GM12878 (cell line): ENCODE results near the gene PPM1D. TPM values are rescaled to one million over a fixed set of nuclear protein-coding genes. Genes with fewer than 3 reads are reported as not detected.
"Not testable (repeated sequence)": the region's sequence is repeated elsewhere in the genome, so short reads cannot be mapped to it uniquely, and the experiment has no call there.

Source experiments
- ATAC-seq: fragments of 200-7000 bp; cut with Tn5 transposase; 3 replicates; pipeline ENCODE4 v1.9.1; 2020; ENCODE audit warnings: mild to moderate bottlenecking, moderate library complexity
- BruUV-seq: library from RNA; stranded (reverse); fragments of 400-500 nt; replicated peaks from 2 replicates; lab custom pipeline; 2021; lab: Mats Ljungman, UMichigan
- CTCF ChIA-PET: fragments of 300-600 bp; sonication (Branson Sonifier 250); formaldehyde crosslinking; extraction: SDS; loops from one replicate; lab custom pipeline; 2021; ENCODE audit warnings: inconsistent platforms; lab: Yijun Ruan, JAX
- POLR2A ChIA-PET: fragments of 350-600 bp; formaldehyde crosslinking; extraction: SDS; loops from one replicate; lab custom pipeline; 2021; ENCODE audit warnings: inconsistent platforms; lab: Charles Lee
- RAD21 ChIA-PET: fragments of 300-600 bp; sonication (Branson Sonifier 250); formaldehyde crosslinking; loops from one replicate; lab custom pipeline; 2023; ENCODE audit warnings: antibody characterized with exemption; ENCODE audit not compliant: unreplicated experiment; lab: Charles Lee
- SMC1A ChIA-PET: fragments of 300-600 bp; sonication (Branson Sonifier 250); formaldehyde crosslinking; loops from one replicate; lab custom pipeline; 2023; ENCODE audit not compliant: unreplicated experiment, uncharacterized antibody; lab: Charles Lee
- DNase-seq: peaks from one replicate; pipeline ENCODE4 v3.0.0-alpha.2; 2011; ENCODE audit warnings: low read depth, low spot score
- FAIRE-seq: peaks from 3 replicates; lab custom pipeline; 2011; peaks lifted over from hg19 to GRCh38; lab: Jason Lieb, UNC
- H2AFZ ChIP-seq: 2 replicates; pipeline ENCODE4 v1.6.0; 2011; ENCODE audit warnings: low read depth, low read length, control low read depth; ENCODE audit not compliant: control insufficient read depth
- H3K27ac ChIP-seq: 2 replicates; pipeline ENCODE4 v1.5.1; 2011; ENCODE audit warnings: control low read depth; ENCODE audit not compliant: control insufficient read depth, insufficient read depth
- H3K27me3 ChIP-seq, 2 experiments: replicated peaks in 1 of 2; 2 replicates each; pipeline versions ENCODE4 v1.6.0 to v1.6.1; 2011; ENCODE audit warnings: low read length in 1 of 2; ENCODE audit not compliant: control insufficient read depth in 2 of 2, insufficient read depth in 2 of 2
- H3K36me3 ChIP-seq, 2 experiments: 2 replicates each; pipeline ENCODE4 v1.5.1; 2011; ENCODE audit warnings: low read length in 1 of 2; ENCODE audit not compliant: control insufficient read depth in 2 of 2, insufficient read depth in 2 of 2
- H3K4me1 ChIP-seq: 2 replicates; pipeline ENCODE4 v1.6.1; 2011; ENCODE audit warnings: mild to moderate bottlenecking, low read length, moderate library complexity, mixed read lengths; ENCODE audit not compliant: control insufficient read depth, insufficient read depth
- H3K4me2 ChIP-seq: 2 replicates; pipeline ENCODE4 v1.6.0; 2011; ENCODE audit warnings: control low read depth; ENCODE audit not compliant: control insufficient read depth, insufficient read depth
- H3K4me3 ChIP-seq: fragments of 200-600 bp; sonication (generic); 2 replicates; pipeline ENCODE4 v1.5.1; 2016
- H3K79me2 ChIP-seq: 2 replicates; pipeline ENCODE4 v1.6.0; 2011; ENCODE audit warnings: low read length; ENCODE audit not compliant: control insufficient read depth, insufficient read depth
- H3K9ac ChIP-seq: 2 replicates; pipeline ENCODE4 v1.8.0; 2011; ENCODE audit warnings: low read length, control low read depth, mixed read lengths; ENCODE audit not compliant: control insufficient read depth, insufficient read depth
- H3K9me3 ChIP-seq: replicated peaks from 3 replicates; pipeline ENCODE4 v1.5.1; 2011; ENCODE audit warnings: mild to moderate bottlenecking, low read length; ENCODE audit not compliant: control insufficient read depth, insufficient read depth
- H4K20me1 ChIP-seq: 2 replicates; pipeline ENCODE4 v1.6.0; 2011; ENCODE audit not compliant: control insufficient read depth, insufficient read depth
- ETV6 ChIP-seq, 2 experiments: fragments of 450-650 bp in 1 of 2; IDR thresholded peaks in 1 of 2; conservative IDR thresholded peaks in 1 of 2; 2 replicates each; pipeline ENCODE4 v1.6.1; 2014; ENCODE audit warnings: antibody characterized with exemption in 1 of 2, borderline replicate concordance in 1 of 2, low read depth in 1 of 2, mild to moderate bottlenecking in 1 of 2, moderate library complexity in 1 of 2
- MTA3 ChIP-seq: IDR thresholded peaks from 2 replicates; pipeline ENCODE4 v1.6.1; 2012; ENCODE audit warnings: low read length, inconsistent platforms, borderline replicate concordance
- WGBS: methylation state at CpG from one replicate; pipeline ENCODE4 v1.1.6; 2016; ENCODE audit warnings: low lambda C conversion rate; ENCODE audit not compliant: insufficient replicate concordance, insufficient coverage; ENCODE audit errors: missing lambda C conversion rate; 5-methylcytosine and 5-hydroxymethylcytosine counted together
- in situ Hi-C: fragments of 300-500 bp; cut with MboI; formaldehyde crosslinking; loops from 9 replicates; pipeline ENCODE4 v1.14.3; 2018; ENCODE audit warnings: mixed read lengths
- intact Hi-C: fragments of 100-400 bp; cut with micrococcal nuclease; formaldehyde crosslinking; loops from one replicate; pipeline ENCODE4 v1.14.2; 2022; ENCODE audit not compliant: unreplicated experiment
- polyA plus RNA-seq, 11 experiments: library from polyadenylated mRNA; depleted of rRNA in 4 of 11; unstranded in 6 of 11; stranded (reverse) in 5 of 11; fragments of >200 nt; fragmentation: Nextera tagmentation in 4 of 11; fragmentation: Illumina TruSeq in 1 of 11; extraction: Ambion mirVana in 4 of 11; extraction: Trizol in 1 of 11; gene quantifications; 1 replicate in 1 of 11; 2 replicates in 10 of 11; pipeline versions ENCODE4 v1.2.1 to v1.2.3, GENCODE V29; 2011 to 2016; ENCODE audit warnings: inconsistent platforms in 2 of 11, missing spikeins in 2 of 11, low read depth in 1 of 11
- total RNA-seq, 4 experiments: library from RNA; depleted of rRNA in 3 of 4; stranded (reverse); fragments of >200 nt in 3 of 4; fragmentation: Illumina TruSeq in 1 of 4; extraction: Trizol in 1 of 4; gene quantifications; 2 replicates each; pipeline versions ENCODE4 v1.2.1 to v1.2.3, GENCODE V29; 2013 to 2021

PPM1D gene
- total and polyA plus RNA-seq, 10 of the 15 experiments (the other 5 are each of a cell fraction or from before 2014, with no cell fraction given), result 1.9 to 20.8 (median 10.7) TPM

DNA sequence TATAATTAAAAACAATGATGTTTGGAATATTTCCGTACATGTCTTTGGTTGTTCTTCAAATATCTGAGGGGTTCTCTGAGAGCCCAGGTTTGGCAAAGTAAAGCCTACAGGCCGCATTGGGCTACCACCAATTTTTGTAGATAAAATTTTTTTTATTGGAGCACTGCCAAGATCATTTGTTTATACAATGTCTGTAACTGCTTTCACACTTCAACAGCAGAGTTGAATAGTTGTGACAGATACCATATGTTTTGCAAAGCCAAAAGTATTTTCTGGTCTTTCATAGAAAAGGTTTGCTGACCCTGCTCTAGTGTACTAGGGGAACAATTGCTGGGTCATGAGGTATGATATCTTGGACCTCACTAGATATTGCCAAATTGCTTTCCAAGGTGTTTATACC is 10.5 kb downstream of the PPM1D start:
- no TSS peak for BruUV-seq
- H3K27me3 ChIP-seq, result no peaks in the 10 kb centered on the region
- FAIRE-seq (no peak), DNase-seq (no peak), ATAC-seq (no peak)
- TF ChIP-seq MTA3 (no peak), ETV6 (conservative IDR thresholded peaks at IDR 0.05 in 1 of 2, IDR thresholded peaks at IDR 0.05 in 1 of 2; ENCODE audit: borderline replicate concordance in 1 of 2, low read depth in 1 of 2) (peak in 1 of 2 experiments; percentile 32; a peak in 2 of 4 replicates)
- ChIA-PET RAD21 (no interaction called here), POLR2A (no interaction called here), SMC1A (no interaction called here), CTCF (interaction anchor here (1.0 kb wide), 1 partner anchor 23 kb away, joined by 4 read pairs; no protein-coding TSS in a partner anchor)
- H2AFZ ChIP-seq, result no peak overlapping the region
- no peaks in the 10 kb centered on the region for H4K20me1 ChIP-seq
- no peak overlapping the region for H3K4me2 ChIP-seq
- in situ Hi-C loops (no loop called here), intact Hi-C loops (no loop called here)
- H3K9ac ChIP-seq, result no peak overlapping the region
- H3K4me3 ChIP-seq, result no peak overlapping the region
- H3K4me1 ChIP-seq, result no peaks in the 10 kb centered on the region
- 98% methylated on average over 2 of the region's 2 CpGs for WGBS
- no peaks in the 10 kb centered on the region; the same call in 2 of the 3 replicates for H3K9me3 ChIP-seq
- no peak overlapping the region for H3K27ac ChIP-seq
- H3K79me2 ChIP-seq, result peaks cover 67% of the 10 kb centered on the region
- no peaks in the 10 kb centered on the region; a peak in 1 of 4 replicates for H3K36me3 ChIP-seq

DNA sequence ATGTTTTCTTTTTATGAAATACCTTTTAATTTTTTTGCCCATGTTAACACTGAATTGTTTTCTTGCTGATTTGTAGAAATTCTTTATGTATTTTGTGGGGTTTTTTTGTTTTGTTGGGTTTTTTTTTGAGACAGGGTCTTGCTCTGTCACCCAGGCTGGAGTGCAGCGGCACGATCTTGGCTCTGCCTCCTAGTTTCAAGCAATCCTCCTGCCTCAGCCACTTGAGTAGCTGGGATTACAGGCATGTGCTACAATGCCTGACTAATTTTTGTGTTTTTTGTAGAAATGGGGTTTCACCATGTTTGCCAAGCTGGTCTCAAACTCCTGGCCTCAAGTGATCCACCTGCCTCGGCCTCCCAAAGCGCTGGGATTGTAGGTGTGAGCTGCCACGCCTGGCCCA is 11.3 kb downstream of the PPM1D start:
- H3K27me3 ChIP-seq, BruUV-seq, H3K4me1 ChIP-seq, H3K9ac ChIP-seq, H3K27ac ChIP-seq, POLR2A ChIA-PET, intact Hi-C loops, H4K20me1 ChIP-seq, H3K36me3 ChIP-seq, in situ Hi-C loops, H2AFZ ChIP-seq, SMC1A ChIA-PET, H3K4me3 ChIP-seq, H3K9me3 ChIP-seq, H3K4me2 ChIP-seq, DNase-seq, RAD21 ChIA-PET, ATAC-seq, FAIRE-seq: not testable (repeated sequence)
- 100% methylated on average over 5 of the region's 5 CpGs for WGBS
- peaks cover 59% of the 10 kb centered on the region for H3K79me2 ChIP-seq
- CTCF ChIA-PET, result interaction anchor here (1.0 to 1.6 kb wide), 2 partner anchors 24 to 27 kb away, joined by 4 to 6 read pairs; no protein-coding TSS in a partner anchor
